ENCODE data around the gene KLHDC4. TPM values are rescaled to one million over a fixed set of nuclear protein-coding genes. Genes with fewer than 3 reads are reported as not detected.

Gene KLHDC4
- total and polyA plus RNA-seq, 2 donors (not counting 1 experiment from before 2014, with no cell fraction given), result 51.3 to 90.8 TPM

- no peaks in the 10 kb centered on the region for H3K79me2 ChIP-seq (ENCODE audit: control insufficient read depth, insufficient read depth, low read length)
- H3K9ac ChIP-seq (ENCODE audit: low read length), result no peak overlapping the region
- Mint-ChIP-seq H3K27me3 (peaks cover 5% of the 10 kb centered on the region), H3K4me3 (no peak overlapping the region), H3K9me3 (ENCODE audit: insufficient read depth) (no peaks in the 10 kb centered on the region), H3K4me1 (peaks cover 5% of the 10 kb centered on the region), H3K27ac (no peak overlapping the region)
- no peaks in the 10 kb centered on the region for H4K20me1 ChIP-seq (ENCODE audit: control insufficient read depth, insufficient read depth, low read length, poor library complexity, severe bottlenecking)
- H3K27me3 ChIP-seq (replicated peaks in 1 of 4; ENCODE audit: control extremely low read depth in 1 of 4, control insufficient read depth in 3 of 4, insufficient read depth in 4 of 4, low read length in 3 of 4), result peaks cover 0 to 11% (median 0%) of the 10 kb centered on the region in 4 experiments
- H2AFZ ChIP-seq (ENCODE audit: insufficient read depth, low read depth, low read length, poor library complexity, severe bottlenecking), result no peak overlapping the region
- peaks cover 0 to 12% of the 10 kb centered on the region in 2 donors for H3K4me1 ChIP-seq (ENCODE audit: control insufficient read depth in 2 of 2, insufficient read depth in 2 of 2, low read length in 2 of 2)
- no peaks in the 10 kb centered on the region for H3K36me3 ChIP-seq (replicated peaks in 1 of 2; ENCODE audit: control extremely low read depth in 1 of 2, control insufficient read depth in 1 of 2, extremely low read depth in 1 of 2, insufficient read depth in 2 of 2, low read length in 1 of 2)
- POLR2A ChIA-PET, result no interaction called here
- ATAC-seq (ENCODE audit: low read depth), result no peak
- H3K4me2 ChIP-seq (replicated peaks; ENCODE audit: low read depth, low read length, poor library complexity, severe bottlenecking), result no peak overlapping the region
- WGBS (ENCODE audit: insufficient coverage), result 93% methylated on average over 27 of the region's 35 CpGs
- CTCF ChIA-PET, result no interaction called here
- no peak for DNase-seq
- intact Hi-C loops (cut with micrococcal nuclease), result no loop called here
- no peaks in the 10 kb centered on the region for H3K9me3 ChIP-seq (ENCODE audit: control extremely low read depth in 1 of 3, control insufficient read depth in 2 of 3, insufficient read depth in 1 of 3, low read length in 2 of 3)
- no peak overlapping the region for H3K27ac ChIP-seq (ENCODE audit: low read length in 2 of 2)
- no peak for TF ChIP-seq EZH2 (IDR thresholded peaks at IDR 0.05; ENCODE audit: borderline replicate concordance, insufficient read depth, low read depth, low read length, poor library complexity, severe bottlenecking)
- TF ChIP-seq, protein P1, sequence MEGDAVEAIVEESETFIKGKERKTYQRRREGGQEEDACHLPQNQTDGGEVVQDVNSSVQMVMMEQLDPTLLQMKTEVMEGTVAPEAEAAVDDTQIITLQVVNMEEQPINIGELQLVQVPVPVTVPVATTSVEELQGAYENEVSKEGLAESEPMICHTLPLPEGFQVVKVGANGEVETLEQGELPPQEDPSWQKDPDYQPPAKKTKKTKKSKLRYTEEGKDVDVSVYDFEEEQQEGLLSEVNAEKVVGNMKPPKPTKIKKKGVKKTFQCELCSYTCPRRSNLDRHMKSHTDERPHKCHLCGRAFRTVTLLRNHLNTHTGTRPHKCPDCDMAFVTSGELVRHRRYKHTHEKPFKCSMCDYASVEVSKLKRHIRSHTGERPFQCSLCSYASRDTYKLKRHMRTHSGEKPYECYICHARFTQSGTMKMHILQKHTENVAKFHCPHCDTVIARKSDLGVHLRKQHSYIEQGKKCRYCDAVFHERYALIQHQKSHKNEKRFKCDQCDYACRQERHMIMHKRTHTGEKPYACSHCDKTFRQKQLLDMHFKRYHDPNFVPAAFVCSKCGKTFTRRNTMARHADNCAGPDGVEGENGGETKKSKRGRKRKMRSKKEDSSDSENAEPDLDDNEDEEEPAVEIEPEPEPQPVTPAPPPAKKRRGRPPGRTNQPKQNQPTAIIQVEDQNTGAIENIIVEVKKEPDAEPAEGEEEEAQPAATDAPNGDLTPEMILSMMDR (IDR thresholded peaks at IDR 0.05), result no peak
- no peak overlapping the region for H3K4me3 ChIP-seq (ENCODE audit: control extremely low read depth in 1 of 5, extremely low read depth in 1 of 5, insufficient read depth in 1 of 5, low read depth in 2 of 5, low read length in 4 of 5)
Observed at GRCh38 chr16:87684711-87685404, 80.9 kb downstream of the KLHDC4 start.

- peaks cover 5% of the 10 kb centered on the region for H3K4me1 Mint-ChIP-seq
- CTCF ChIA-PET, result no interaction called here
- Histone ChIP-seq H3K4me2 (replicated peaks; ENCODE audit: low read depth, low read length, poor library complexity, severe bottlenecking) (no peak overlapping the region), H3K36me3 (replicated peaks in 1 of 2; ENCODE audit: control extremely low read depth in 1 of 2, control insufficient read depth in 1 of 2, extremely low read depth in 1 of 2, insufficient read depth in 2 of 2, low read length in 1 of 2) (no peaks in the 10 kb centered on the region), H3K9me3 (ENCODE audit: control extremely low read depth in 1 of 3, control insufficient read depth in 2 of 3, insufficient read depth in 1 of 3, low read length in 2 of 3) (no peaks in the 10 kb centered on the region), H3K79me2 (ENCODE audit: control insufficient read depth, insufficient read depth, low read length) (no peaks in the 10 kb centered on the region), H3K4me1 (ENCODE audit: control insufficient read depth in 2 of 2, insufficient read depth in 2 of 2, low read length in 2 of 2) (peaks cover 0 to 12% of the 10 kb centered on the region in 2 donors), H2AFZ (ENCODE audit: insufficient read depth, low read depth, low read length, poor library complexity, severe bottlenecking) (no peak overlapping the region), H4K20me1 (ENCODE audit: control insufficient read depth, insufficient read depth, low read length, poor library complexity, severe bottlenecking) (no peaks in the 10 kb centered on the region), H3K27ac (ENCODE audit: low read length in 2 of 2) (no peak overlapping the region), H3K9ac (ENCODE audit: low read length) (no peak overlapping the region), H3K4me3 (ENCODE audit: control extremely low read depth in 1 of 5, extremely low read depth in 1 of 5, insufficient read depth in 1 of 5, low read depth in 2 of 5, low read length in 4 of 5) (no peak overlapping the region), H3K27me3 (replicated peaks in 1 of 4; ENCODE audit: control extremely low read depth in 1 of 4, control insufficient read depth in 3 of 4, insufficient read depth in 4 of 4, low read length in 3 of 4) (peaks cover 0 to 11% (median 0%) of the 10 kb centered on the region in 4 experiments)
- DNase-seq (no peak), ATAC-seq (ENCODE audit: low read depth) (no peak)
- no peak overlapping the region for H3K27ac Mint-ChIP-seq
- POLR2A ChIA-PET, result no interaction called here
- peaks cover 5% of the 10 kb centered on the region for H3K27me3 Mint-ChIP-seq
- no peak for TF ChIP-seq EZH2 (IDR thresholded peaks at IDR 0.05; ENCODE audit: borderline replicate concordance, insufficient read depth, low read depth, low read length, poor library complexity, severe bottlenecking)
- TF ChIP-seq, protein P1 (IDR thresholded peaks at IDR 0.05), result no peak
- intact Hi-C loops (cut with micrococcal nuclease), result no loop called here
- H3K4me3 Mint-ChIP-seq, result no peak overlapping the region
- no peaks in the 10 kb centered on the region for H3K9me3 Mint-ChIP-seq (ENCODE audit: insufficient read depth)
- WGBS (ENCODE audit: insufficient coverage), result 92% methylated on average over 20 of the region's 24 CpGs
Observed at GRCh38 chr16:87684106-87684677, 81.6 kb downstream of the KLHDC4 start.

Measured in B cell (primary cell).